ENCODE results near the gene MATK.

The MATK gene

GRCh38 chr19:3814648-3815047, 28.5 kb upstream of the MATK start:
- no peak for DNase-seq

- no peak for DNase-seq
These were observed 27.6 kb upstream of the MATK start for GRCh38 chr19:3813473-3814392.

GRCh38 chr19:3810708-3811355, 24.7 kb upstream of the MATK start:
- no peak for DNase-seq

GRCh38 chr19:3809881-3810707, 23.9 kb upstream of the MATK start:
- DNase-seq: no peak

GRCh38 chr19:3808420-3809143, 22.4 kb upstream of the MATK start:
- DNase-seq: no peak

- no peak for DNase-seq
These were observed 21.6 kb upstream of the MATK start for GRCh38 chr19:3807574-3808354.

- no peak for DNase-seq
These were observed 20.9 kb upstream of the MATK start for GRCh38 chr19:3807131-3807480.

- no peak for DNase-seq
These were observed 19.7 kb upstream of the MATK start for GRCh38 chr19:3805859-3806258.

GRCh38 chr19:3804429-3804828, 18.2 kb upstream of the MATK start:
- DNase-seq: no peak

GRCh38 chr19:3803986-3804385, 17.8 kb upstream of the MATK start:
- DNase-seq: no peak

GRCh38 chr19:3803114-3803888, 17.1 kb upstream of the MATK start:
- no peak for DNase-seq

GRCh38 chr19:3801412-3802096, 15.4 kb upstream of the MATK start:
- no peak for DNase-seq

- no peak for DNase-seq
These were observed 14.8 kb upstream of the MATK start for GRCh38 chr19:3800996-3801395.

- no peak for DNase-seq
These were observed 12.0 kb upstream of the MATK start for GRCh38 chr19:3798137-3798536.

GRCh38 chr19:3796358-3796757, 10.2 kb upstream of the MATK start:
- no peak for DNase-seq

GRCh38 chr19:3793799-3794198, 7.6 kb upstream of the MATK start:
- no peak for DNase-seq

GRCh38 chr19:3792114-3792513, 5.9 kb upstream of the MATK start:
- no peak for DNase-seq

- no peak for DNase-seq
These were observed 4.8 kb upstream of the MATK start for GRCh38 chr19:3790941-3791340.

- no peak for DNase-seq
These were observed 4.1 kb upstream of the MATK start for GRCh38 chr19:3790209-3790734.

Measured in NCI-H2029 (cell line).